HAP-1 (cell line): ENCODE measurements around the gene MBD2.

Experiments
- DNase-seq, 2 experiments: peaks; one replicate each; pipeline ENCODE4 v3.0.0-alpha.2; 2016 to 2020; ENCODE audit warnings: low spot score in 2 of 2
- H3K27me3 ChIP-seq: fragments of 250-450 bp; sonication (Bioruptor Pico); 2 replicates; pipeline ENCODE4 v1.5.1; 2020; ENCODE audit warnings: low read depth, mild to moderate bottlenecking, moderate library complexity
- H3K36me3 ChIP-seq: fragments of 250-450 bp; sonication (Bioruptor Pico); replicated peaks from 2 replicates; pipeline ENCODE4 v1.5.1; 2020; ENCODE audit warnings: mild to moderate bottlenecking
- H3K4me1 ChIP-seq: fragments of 250-450 bp; sonication (Bioruptor Pico); 2 replicates; pipeline ENCODE4 v1.5.1; 2020; ENCODE audit warnings: mild to moderate bottlenecking
- H3K4me3 ChIP-seq: fragments of 250-450 bp; sonication (Bioruptor Pico); 2 replicates; pipeline ENCODE4 v1.5.1; 2020; ENCODE audit warnings: mild to moderate bottlenecking, moderate library complexity
- H3K9me3 ChIP-seq: fragments of 250-450 bp; sonication (Bioruptor Pico); 2 replicates; pipeline ENCODE4 v1.5.1; 2020; ENCODE audit warnings: mild to moderate bottlenecking, moderate library complexity
- in situ Hi-C: fragments of 300-500 bp; cut with MboI; formaldehyde crosslinking; loops from 3 replicates; pipeline ENCODE4 v1.14.3; 2020; ENCODE audit warnings: low sequenced_read_pairs, inconsistent platforms, mixed read lengths

The MBD2 gene

GRCh38 chr18:54165450-54165849, 59.0 kb downstream of the MBD2 start:
- H3K9me3 ChIP-seq = no peaks in the 10 kb centered on the region
- no peak overlapping the region for H3K4me3 ChIP-seq
- H3K36me3 ChIP-seq = peaks cover 23% of the 10 kb centered on the region
- DNase-seq = no peak
- no peaks in the 10 kb centered on the region for H3K4me1 ChIP-seq
- H3K27me3 ChIP-seq = no peaks in the 10 kb centered on the region
- in situ Hi-C loops = no loop called here

- Histone ChIP-seq H3K4me1 (no peaks in the 10 kb centered on the region), H3K27me3 (no peaks in the 10 kb centered on the region), H3K36me3 (peaks cover 30% of the 10 kb centered on the region), H3K4me3 (no peak overlapping the region), H3K9me3 (no peaks in the 10 kb centered on the region)
- DNase-seq = no peak
- in situ Hi-C loops = no loop called here
These were observed 61.0 kb downstream of the MBD2 start for GRCh38 chr18:54163453-54163852.

- Histone ChIP-seq H3K36me3 (peaks cover 36% of the 10 kb centered on the region), H3K4me1 (no peaks in the 10 kb centered on the region), H3K9me3 (no peaks in the 10 kb centered on the region), H3K4me3 (no peak overlapping the region), H3K27me3 (no peaks in the 10 kb centered on the region)
- no peak for DNase-seq
- in situ Hi-C loops = no loop called here
These were observed 62.0 kb downstream of the MBD2 start for GRCh38 chr18:54162431-54162830.

DNA sequence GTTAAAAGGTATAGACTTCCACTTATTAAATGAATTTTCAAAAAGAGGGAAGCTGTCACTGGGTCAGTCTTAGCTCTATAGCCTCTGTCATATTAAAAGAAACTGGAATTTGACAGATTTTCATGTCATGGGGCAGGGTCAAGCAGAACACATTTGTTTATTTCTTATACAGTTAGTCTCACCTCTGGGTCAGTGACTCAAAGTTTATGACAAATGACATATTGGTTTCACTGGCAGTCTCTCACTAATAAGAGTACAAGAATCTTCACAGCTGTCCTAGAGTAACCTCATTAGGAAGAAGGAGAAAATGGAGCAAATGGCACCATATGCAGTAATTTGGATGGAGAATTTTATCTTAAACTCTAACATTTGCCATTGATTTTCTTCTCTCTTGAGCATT, 63.2 kb downstream of the MBD2 start:
- H3K9me3 ChIP-seq = no peaks in the 10 kb centered on the region
- in situ Hi-C loops = no loop called here

DNA sequence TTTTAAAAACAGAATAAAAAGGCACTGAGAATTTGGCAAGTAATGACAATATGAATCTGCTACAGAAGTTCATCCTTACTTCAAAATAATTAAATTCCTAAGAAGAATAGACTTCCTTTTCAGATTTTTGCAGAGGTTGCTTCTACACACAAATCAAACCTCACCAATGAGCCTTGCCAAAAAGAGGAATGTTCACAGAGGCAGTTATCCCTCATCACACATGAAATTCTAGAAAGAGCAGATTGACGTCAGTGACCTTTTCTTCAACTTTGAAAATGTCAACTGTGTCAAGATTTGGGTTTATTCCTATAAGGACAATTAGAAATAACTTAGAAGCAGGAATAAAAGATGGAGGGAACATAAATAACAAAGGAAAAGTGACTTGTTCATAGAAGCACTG, 64.6 kb downstream of the MBD2 start:
- H3K36me3 ChIP-seq = peaks cover 41% of the 10 kb centered on the region
- no peaks in the 10 kb centered on the region for H3K4me1 ChIP-seq
- H3K9me3 ChIP-seq = no peaks in the 10 kb centered on the region
- no peak overlapping the region for H3K4me3 ChIP-seq
- no peaks in the 10 kb centered on the region for H3K27me3 ChIP-seq
- DNase-seq = no peak
- in situ Hi-C loops = no loop called here

More for the DNA sequence above, 63.2 kb downstream of the MBD2 start:
- Histone ChIP-seq H3K4me1 (no peaks in the 10 kb centered on the region), H3K36me3 (peaks cover 38% of the 10 kb centered on the region), H3K27me3 (no peaks in the 10 kb centered on the region), H3K4me3 (no peak overlapping the region)
- no peak for DNase-seq

- DNase-seq = no peak
- no peak overlapping the region for H3K4me3 ChIP-seq
- no peaks in the 10 kb centered on the region for H3K4me1 ChIP-seq
- in situ Hi-C loops = no loop called here
- H3K9me3 ChIP-seq = no peaks in the 10 kb centered on the region
- H3K36me3 ChIP-seq = peaks cover 28% of the 10 kb centered on the region
- H3K27me3 ChIP-seq = no peaks in the 10 kb centered on the region
These were observed 66.7 kb downstream of the MBD2 start for GRCh38 chr18:54157646-54158385.

DNA sequence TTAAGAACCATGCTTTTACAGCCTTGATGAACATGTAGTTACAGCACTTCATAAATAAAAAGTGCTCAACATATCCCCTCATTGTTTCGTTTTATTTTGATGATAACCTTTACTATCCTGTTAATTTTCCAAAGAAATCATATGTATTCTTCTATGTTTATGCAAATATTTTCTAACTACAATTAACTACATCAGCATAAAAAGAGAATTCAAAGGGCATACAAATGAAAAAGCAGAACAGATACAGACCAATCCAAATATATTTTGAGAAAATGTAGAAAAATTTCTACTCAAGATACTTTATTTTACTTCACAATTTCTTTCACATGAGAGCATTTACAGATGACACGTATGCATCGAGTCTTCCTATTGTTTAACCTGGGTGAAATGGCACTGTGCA, 69.1 kb downstream of the MBD2 start:
- Histone ChIP-seq H3K9me3 (no peaks in the 10 kb centered on the region), H3K27me3 (no peaks in the 10 kb centered on the region), H3K4me1 (no peaks in the 10 kb centered on the region), H3K4me3 (no peak overlapping the region), H3K36me3 (peaks cover 17% of the 10 kb centered on the region)
- no peak for DNase-seq
- in situ Hi-C loops = no loop called here

- Histone ChIP-seq H3K4me1 (no peaks in the 10 kb centered on the region), H3K9me3 (no peaks in the 10 kb centered on the region), H3K27me3 (no peaks in the 10 kb centered on the region), H3K4me3 (no peak overlapping the region), H3K36me3 (peaks cover 17% of the 10 kb centered on the region)
- DNase-seq = no peak
- in situ Hi-C loops = no loop called here
These were observed 70.2 kb downstream of the MBD2 start for GRCh38 chr18:54154231-54154630.

GRCh38 chr18:54151376-54151775, 73.1 kb downstream of the MBD2 start:
- peaks cover 4% of the 10 kb centered on the region; the same call in 1 of the 2 replicates for H3K36me3 ChIP-seq
- H3K4me1 ChIP-seq = no peaks in the 10 kb centered on the region
- no peak overlapping the region for H3K4me3 ChIP-seq
- DNase-seq = no peak
- H3K27me3 ChIP-seq = no peaks in the 10 kb centered on the region
- no peaks in the 10 kb centered on the region for H3K9me3 ChIP-seq
- in situ Hi-C loops = no loop called here

DNA sequence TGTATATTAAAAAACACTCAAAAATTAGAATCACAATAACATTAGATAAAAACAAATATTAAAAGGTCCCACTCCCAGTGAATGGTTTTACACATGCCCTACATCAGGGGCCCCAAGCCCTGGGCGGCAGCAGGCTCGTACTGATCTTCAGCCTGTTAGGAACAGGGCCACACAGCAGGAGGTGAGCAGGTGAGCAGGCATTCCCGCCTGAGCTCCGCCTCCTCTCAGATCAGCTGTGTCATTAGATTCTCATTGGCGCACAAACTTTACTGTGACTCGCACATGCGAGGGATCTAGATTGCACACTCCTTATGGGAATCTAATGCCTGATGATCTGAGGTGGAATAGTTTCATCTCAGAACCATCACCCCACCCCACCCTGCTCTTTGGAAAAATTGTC, 74.2 kb downstream of the MBD2 start:
- no peaks in the 10 kb centered on the region for H3K27me3 ChIP-seq
- in situ Hi-C loops = no loop called here
- H3K9me3 ChIP-seq = no peaks in the 10 kb centered on the region
- DNase-seq = no peak
- no peak overlapping the region for H3K4me3 ChIP-seq
- H3K36me3 ChIP-seq = no peaks in the 10 kb centered on the region; the same call in 1 of the 2 replicates
- no peaks in the 10 kb centered on the region for H3K4me1 ChIP-seq

DNA sequence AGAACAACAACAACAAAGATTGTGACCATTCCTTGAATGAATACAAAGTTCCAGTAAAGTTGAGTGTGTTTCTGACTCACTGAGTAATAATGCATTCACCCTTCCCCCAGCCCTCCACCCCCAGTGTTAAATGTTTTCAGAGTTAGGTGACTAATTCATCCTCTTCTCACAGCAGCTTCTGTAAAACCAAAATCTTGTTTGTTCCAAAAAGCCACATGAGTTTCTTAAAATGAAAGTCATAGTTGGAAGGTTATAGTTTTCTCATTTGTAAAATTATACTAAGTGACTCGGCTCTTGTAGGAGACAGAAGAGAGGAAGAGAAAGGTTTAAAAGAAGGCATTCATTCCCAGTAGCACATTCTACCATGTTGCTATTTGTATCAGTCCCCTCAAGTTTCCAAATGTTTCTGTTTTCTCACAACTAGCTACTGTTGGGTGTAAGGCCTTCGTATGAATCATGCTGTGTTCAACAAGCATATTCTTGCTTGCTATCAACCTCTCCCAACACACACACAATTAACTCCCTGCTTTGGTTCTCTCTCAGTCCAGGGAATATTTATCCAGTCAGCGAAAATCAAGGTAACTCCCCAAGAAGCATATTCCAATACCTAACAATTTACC, 75.3 kb downstream of the MBD2 start:
- DNase-seq = no peak
- Histone ChIP-seq H3K4me3 (no peak overlapping the region), H3K9me3 (no peaks in the 10 kb centered on the region), H3K36me3 (no peaks in the 10 kb centered on the region; the same call in 1 of the 2 replicates), H3K27me3 (no peaks in the 10 kb centered on the region), H3K4me1 (no peaks in the 10 kb centered on the region)
- in situ Hi-C loops = loop anchor here (25.0 kb wide), 1 partner anchor 587 kb away; no protein-coding TSS in a partner anchor

GRCh38 chr18:54148678-54149077, 75.8 kb downstream of the MBD2 start:
- in situ Hi-C loops = loop anchor here (25.0 kb wide), 1 partner anchor 586 kb away; no protein-coding TSS in a partner anchor
- no peaks in the 10 kb centered on the region for H3K4me1 ChIP-seq
- no peak overlapping the region for H3K4me3 ChIP-seq
- H3K9me3 ChIP-seq = no peaks in the 10 kb centered on the region
- DNase-seq = no peak
- no peaks in the 10 kb centered on the region for H3K27me3 ChIP-seq
- no peaks in the 10 kb centered on the region; the same call in 1 of the 2 replicates for H3K36me3 ChIP-seq

DNA sequence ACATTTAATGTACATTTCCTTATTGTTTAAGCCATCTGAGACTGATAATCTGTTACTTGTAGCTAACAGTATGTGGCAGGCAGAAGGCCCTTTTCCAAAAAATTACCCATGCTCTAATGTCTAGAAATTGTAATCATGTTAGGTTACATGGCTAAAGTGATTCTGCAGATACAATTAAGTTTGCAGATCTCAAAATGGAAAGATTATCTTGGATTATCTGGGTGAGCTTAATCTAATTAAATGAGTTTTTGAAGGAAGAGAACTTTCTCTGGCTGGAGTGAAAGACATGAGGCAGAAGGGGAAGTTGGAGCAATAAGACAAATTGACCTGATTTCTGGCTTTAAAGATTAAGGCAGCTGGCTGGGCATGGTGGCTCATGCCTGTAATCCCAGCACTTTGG, 76.3 kb downstream of the MBD2 start:
- Histone ChIP-seq H3K4me3 (no peak overlapping the region), H3K9me3 (0 out of 2 replicates have a peak, but pooled peaks cover 3% of the 10 kb centered on the region), H3K27me3 (no peaks in the 10 kb centered on the region), H3K4me1 (no peaks in the 10 kb centered on the region), H3K36me3 (no peaks in the 10 kb centered on the region; the same call in 1 of the 2 replicates)
- in situ Hi-C loops = loop anchor here (25.0 kb wide), 1 partner anchor 586 kb away; no protein-coding TSS in a partner anchor
- DNase-seq = no peak

DNA sequence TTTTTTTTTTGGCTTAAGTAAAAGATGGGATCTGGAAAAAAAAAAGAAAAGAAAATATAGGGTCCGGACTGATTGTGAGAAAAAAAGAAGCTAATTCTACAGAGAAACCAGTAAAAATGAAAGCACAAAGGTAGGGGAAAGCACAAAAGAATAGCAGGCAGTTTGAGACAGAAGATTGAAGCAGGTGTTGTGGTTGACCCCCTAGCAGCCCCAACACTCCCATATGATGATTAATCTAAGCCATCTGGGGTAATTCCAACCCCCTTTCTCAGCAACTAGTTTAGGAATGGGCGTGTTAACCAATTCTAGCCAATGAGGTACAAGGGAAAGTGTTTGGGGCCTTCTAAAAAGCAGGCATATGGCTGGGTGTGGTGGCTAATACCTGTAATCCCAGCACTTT, 77.0 kb downstream of the MBD2 start:
- in situ Hi-C loops = loop anchor here (25.0 kb wide), 1 partner anchor 585 kb away; no protein-coding TSS in a partner anchor
- Histone ChIP-seq H3K4me1 (no peaks in the 10 kb centered on the region), H3K9me3 (0 out of 2 replicates have a peak, but pooled peaks cover 3% of the 10 kb centered on the region), H3K27me3 (no peaks in the 10 kb centered on the region), H3K36me3 (no peaks in the 10 kb centered on the region), H3K4me3 (no peak overlapping the region)
- DNase-seq = no peak
